SU-DHL-6 (cell line): ENCODE results near the gene ERC1.

ENCODE experiments used
- H2AFZ ChIP-seq: fragments of 200-600 bp; sonication (generic); 2 replicates; pipeline ENCODE4 v1.6.1; 2014; ENCODE audit warnings: low read depth, mild to moderate bottlenecking, moderate library complexity, mixed read lengths, antibody characterized with exemption, low read length; ENCODE audit not compliant: severe bottlenecking
- H3F3A ChIP-seq: fragments of 200-600 bp; shearing (Covaris generic); 2 replicates; pipeline ENCODE4 v1.6.0; 2016; ENCODE audit warnings: antibody characterized with exemption, mild to moderate bottlenecking; ENCODE audit not compliant: insufficient read depth
- H3K27ac ChIP-seq: fragments of 200-600 bp; sonication (generic); 2 replicates; pipeline ENCODE4 v1.5.1; 2016; ENCODE audit warnings: low read depth, mild to moderate bottlenecking, low read length, moderate library complexity, mixed read lengths
- H3K27me3 ChIP-seq: fragments of 200-600 bp; sonication (generic), shearing (Covaris generic); 2 replicates; pipeline ENCODE4 v1.6.0; 2014; ENCODE audit warnings: mild to moderate bottlenecking, low read length
- H3K36me3 ChIP-seq: fragments of 200-600 bp; sonication (generic); 2 replicates; pipeline ENCODE4 v1.6.1; 2014; ENCODE audit warnings: mild to moderate bottlenecking, low read length, mixed read lengths
- H3K4me2 ChIP-seq: fragments of 300-600, 200-600 bp; shearing (Covaris generic), sonication (generic); 2 replicates; pipeline ENCODE4 v1.6.0; 2014; ENCODE audit warnings: low read length, low read depth, mild to moderate bottlenecking; ENCODE audit not compliant: poor library complexity, severe bottlenecking
- H3K4me3 ChIP-seq: fragments of 200-600 bp; sonication (generic); 2 replicates; pipeline ENCODE4 v1.5.1; 2014; ENCODE audit warnings: antibody characterized with exemption, low read length, mild to moderate bottlenecking, mixed read lengths; ENCODE audit not compliant: insufficient read depth, poor library complexity, severe bottlenecking
- H3K79me2 ChIP-seq: fragments of 200-600 bp; sonication (generic); 2 replicates; pipeline ENCODE4 v1.6.1; 2014; ENCODE audit warnings: mild to moderate bottlenecking, low read length, moderate library complexity; ENCODE audit not compliant: insufficient read depth
- H3K9ac ChIP-seq: fragments of 200-600 bp; sonication (generic); 2 replicates; pipeline ENCODE4 v1.7.0; 2014; ENCODE audit warnings: mild to moderate bottlenecking, low read length
- H3K9me2 ChIP-seq: fragments of 200-600 bp; sonication (generic); replicated peaks from 2 replicates; pipeline ENCODE4 v1.6.1; 2014; ENCODE audit warnings: low read length; ENCODE audit not compliant: insufficient read depth
- H3K9me3 ChIP-seq: fragments of 200-600 bp; sonication (generic); 2 replicates; pipeline ENCODE4 v1.6.1; 2014; ENCODE audit warnings: low read length, mixed read lengths; ENCODE audit not compliant: insufficient read depth
- H4K20me1 ChIP-seq: fragments of 200-600 bp; sonication (generic); 2 replicates; pipeline ENCODE4 v1.6.1; 2014; ENCODE audit warnings: low read depth, mild to moderate bottlenecking, antibody characterized with exemption, low read length, moderate library complexity, mixed read lengths
- EZH2phosphoT487 ChIP-seq: fragments of 200-600 bp; sonication (generic), shearing (Covaris generic); conservative IDR thresholded peaks from 2 replicates; pipeline ENCODE4 v1.6.1; 2018; ENCODE audit warnings: mild to moderate bottlenecking, antibody characterized with exemption, low read length, moderate library complexity, mixed read lengths
- TF ChIP-seq, protein P1 (sequence below): fragments of 200-600 bp; sonication (generic); IDR thresholded peaks from one replicate; pipeline ENCODE4 v1.5.1; 2017; ENCODE audit warnings: antibody characterized with exemption, mild to moderate bottlenecking, low read length, moderate library complexity; ENCODE audit not compliant: insufficient read depth, poor library complexity, severe bottlenecking

The ERC1 gene

DNA sequence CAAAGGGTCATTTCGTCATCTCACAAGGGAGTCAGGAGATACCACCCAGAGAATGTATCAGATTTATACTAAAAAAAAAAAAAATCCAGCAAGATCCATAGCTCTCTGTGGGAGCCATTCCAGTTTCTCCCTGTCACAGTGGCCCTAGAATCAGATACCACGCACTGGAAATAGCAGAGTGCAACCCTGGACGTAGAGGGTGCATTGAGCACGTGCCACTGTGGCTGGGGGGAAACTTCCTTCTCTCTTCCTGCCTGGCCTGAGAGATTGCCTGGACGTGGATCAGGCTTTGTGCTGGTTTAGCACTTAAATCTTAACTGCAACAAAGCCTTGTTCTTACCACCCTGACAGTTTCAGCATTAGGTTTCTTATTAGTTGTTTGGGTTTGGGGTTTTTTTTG lies 479.0 kb downstream of the ERC1 start:
- H3K9me3 ChIP-seq, result no peaks in the 10 kb centered on the region
- H3K9ac ChIP-seq, result no peak overlapping the region
- no peaks in the 10 kb centered on the region for H3K9me2 ChIP-seq
- H3K36me3 ChIP-seq, result no peaks in the 10 kb centered on the region
- no peaks in the 10 kb centered on the region for H3K27me3 ChIP-seq
- no peak overlapping the region for H3K4me2 ChIP-seq
- H2AFZ ChIP-seq, result no peak overlapping the region
- no peak overlapping the region for H3K4me3 ChIP-seq
- H4K20me1 ChIP-seq, result no peaks in the 10 kb centered on the region
- no peaks in the 10 kb centered on the region for H3F3A ChIP-seq
- no peak overlapping the region for H3K27ac ChIP-seq
- no peak for TF ChIP-seq EZH2phosphoT487
- TF ChIP-seq, protein P1, sequence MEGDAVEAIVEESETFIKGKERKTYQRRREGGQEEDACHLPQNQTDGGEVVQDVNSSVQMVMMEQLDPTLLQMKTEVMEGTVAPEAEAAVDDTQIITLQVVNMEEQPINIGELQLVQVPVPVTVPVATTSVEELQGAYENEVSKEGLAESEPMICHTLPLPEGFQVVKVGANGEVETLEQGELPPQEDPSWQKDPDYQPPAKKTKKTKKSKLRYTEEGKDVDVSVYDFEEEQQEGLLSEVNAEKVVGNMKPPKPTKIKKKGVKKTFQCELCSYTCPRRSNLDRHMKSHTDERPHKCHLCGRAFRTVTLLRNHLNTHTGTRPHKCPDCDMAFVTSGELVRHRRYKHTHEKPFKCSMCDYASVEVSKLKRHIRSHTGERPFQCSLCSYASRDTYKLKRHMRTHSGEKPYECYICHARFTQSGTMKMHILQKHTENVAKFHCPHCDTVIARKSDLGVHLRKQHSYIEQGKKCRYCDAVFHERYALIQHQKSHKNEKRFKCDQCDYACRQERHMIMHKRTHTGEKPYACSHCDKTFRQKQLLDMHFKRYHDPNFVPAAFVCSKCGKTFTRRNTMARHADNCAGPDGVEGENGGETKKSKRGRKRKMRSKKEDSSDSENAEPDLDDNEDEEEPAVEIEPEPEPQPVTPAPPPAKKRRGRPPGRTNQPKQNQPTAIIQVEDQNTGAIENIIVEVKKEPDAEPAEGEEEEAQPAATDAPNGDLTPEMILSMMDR, result no peak
- H3K79me2 ChIP-seq, result no peaks in the 10 kb centered on the region

DNA sequence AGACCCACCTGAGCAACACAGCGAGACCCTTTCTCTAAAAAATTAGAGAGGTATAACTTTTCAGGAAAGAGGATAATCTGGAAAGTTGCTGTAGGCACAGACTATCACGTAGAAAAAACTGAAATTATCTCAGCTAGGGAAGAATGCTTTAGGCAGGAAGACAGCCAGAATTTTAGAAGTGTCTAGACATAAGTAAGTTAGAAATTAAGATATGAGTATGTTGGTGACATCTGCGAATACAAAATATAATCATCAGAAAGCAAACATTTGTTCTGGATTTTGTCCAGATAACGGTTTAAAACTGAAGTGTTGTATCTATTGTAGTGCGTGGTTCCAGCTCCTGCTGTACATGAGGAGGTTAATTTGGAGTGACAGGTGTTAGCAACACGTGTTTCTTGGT lies 480.2 kb downstream of the ERC1 start:
- Histone ChIP-seq H3K27me3 (no peaks in the 10 kb centered on the region), H3K27ac (no peak overlapping the region), H4K20me1 (no peaks in the 10 kb centered on the region), H3K79me2 (no peaks in the 10 kb centered on the region), H2AFZ (no peak overlapping the region), H3K4me2 (no peak overlapping the region), H3K9ac (no peak overlapping the region), H3K9me2 (no peaks in the 10 kb centered on the region), H3F3A (no peaks in the 10 kb centered on the region), H3K36me3 (no peaks in the 10 kb centered on the region), H3K4me3 (no peak overlapping the region), H3K9me3 (no peaks in the 10 kb centered on the region)
- TF ChIP-seq, protein P1, result no peak
- no peak for TF ChIP-seq EZH2phosphoT487

DNA sequence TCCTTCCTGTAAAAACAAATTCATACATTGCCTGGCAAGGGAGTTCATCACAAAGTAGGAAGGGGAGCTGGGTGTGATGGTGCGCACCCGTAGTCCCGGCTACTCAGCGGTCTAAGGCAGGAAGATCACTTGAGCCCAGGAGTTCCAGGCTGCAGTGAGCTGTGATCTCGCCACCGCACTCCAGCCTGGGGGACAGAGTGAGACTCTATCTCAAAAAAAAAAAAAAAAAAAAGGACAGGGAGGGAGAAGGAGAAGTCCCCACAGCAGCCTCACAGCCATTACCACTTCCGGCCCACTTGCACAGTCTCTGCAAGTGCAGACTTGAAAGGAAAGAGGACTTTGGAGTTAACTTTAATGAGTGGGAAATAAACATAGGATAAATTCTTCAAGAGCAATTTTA lies 482.4 kb downstream of the ERC1 start:
- H4K20me1 ChIP-seq, result no peaks in the 10 kb centered on the region
- no peak overlapping the region for H3K4me3 ChIP-seq
- H3K27ac ChIP-seq, result no peak overlapping the region
- TF ChIP-seq, protein P1, result no peak
- no peak for TF ChIP-seq EZH2phosphoT487
- H3K36me3 ChIP-seq, result no peaks in the 10 kb centered on the region
- H2AFZ ChIP-seq, result no peak overlapping the region
- no peak overlapping the region for H3K9ac ChIP-seq
- no peaks in the 10 kb centered on the region for H3K9me2 ChIP-seq
- no peaks in the 10 kb centered on the region for H3K9me3 ChIP-seq
- no peak overlapping the region for H3K4me2 ChIP-seq
- H3K79me2 ChIP-seq, result no peaks in the 10 kb centered on the region
- H3F3A ChIP-seq, result no peaks in the 10 kb centered on the region; the same call in 1 of the 2 replicates
- no peaks in the 10 kb centered on the region for H3K27me3 ChIP-seq
